ENCODE measurements around the gene VSX1.

The VSX1 gene

GRCh38 chr20:25087186-25087929 is 5.4 kb upstream of the VSX1 start:
- no peak for DNase-seq (ENCODE audit: low spot score)

- DNase-seq (ENCODE audit: low spot score), result no peak
Measured at GRCh38 chr20:25085756-25086495, 4.0 kb upstream of the VSX1 start.

- DNase-seq (ENCODE audit: low spot score), result no peak
Measured at GRCh38 chr20:25084626-25085187, 2.8 kb upstream of the VSX1 start.

GRCh38 chr20:25083773-25084625 is 2.1 kb upstream of the VSX1 start:
- no peak for DNase-seq (ENCODE audit: low spot score)

- no peak for DNase-seq (ENCODE audit: low spot score)
Measured at GRCh38 chr20:25083141-25083772, 1.3 kb upstream of the VSX1 start.

GRCh38 chr20:25082498-25082873 is 545 bp upstream of the VSX1 start:
- no peak for DNase-seq (ENCODE audit: low spot score)

- peak; percentile 60 for DNase-seq (ENCODE audit: low spot score)
Measured at GRCh38 chr20:25081065-25081729, 744 bp downstream of the VSX1 start.

- DNase-seq (ENCODE audit: low spot score), result no peak
Measured at GRCh38 chr20:25079171-25079570, 2.8 kb downstream of the VSX1 start.

- DNase-seq (ENCODE audit: low spot score), result no peak
Measured at GRCh38 chr20:25078662-25079061, 3.3 kb downstream of the VSX1 start.

GRCh38 chr20:25077610-25078169 is 4.3 kb downstream of the VSX1 start:
- DNase-seq (ENCODE audit: low spot score), result peak; percentile 67

- DNase-seq (ENCODE audit: low spot score), result peak; percentile 47
Measured at GRCh38 chr20:25076731-25077609, 5.0 kb downstream of the VSX1 start.

GRCh38 chr20:25076201-25076600 is 5.7 kb downstream of the VSX1 start:
- no peak for DNase-seq (ENCODE audit: low spot score)

GRCh38 chr20:25073544-25073943 is 8.4 kb downstream of the VSX1 start:
- no peak for DNase-seq (ENCODE audit: low spot score)

GRCh38 chr20:25072226-25072811 is 9.6 kb downstream of the VSX1 start:
- DNase-seq (ENCODE audit: low spot score), result no peak

- no peak for DNase-seq (ENCODE audit: low spot score)
Measured at GRCh38 chr20:25071734-25072133, 10.2 kb downstream of the VSX1 start.

GRCh38 chr20:25070821-25071473 is 11.0 kb downstream of the VSX1 start:
- no peak for DNase-seq (ENCODE audit: low spot score)

GRCh38 chr20:25067102-25067987 is 14.6 kb downstream of the VSX1 start:
- DNase-seq (ENCODE audit: low spot score), result no peak

GRCh38 chr20:25066386-25066785 is 15.6 kb downstream of the VSX1 start:
- no peak for DNase-seq (ENCODE audit: low spot score)
